Endothelial cell of umbilical vein (primary cell): ENCODE data around the gene SLAMF6.
"Not testable (repeated sequence)": the region's sequence is repeated elsewhere in the genome, so short reads cannot be mapped to it uniquely, and the experiment has no call there.

ENCODE experiments used
- POLR2A ChIP-seq: IDR thresholded peaks from 2 replicates; pipeline ENCODE4 v1.6.1; 2012; ENCODE audit warnings: low read depth, mild to moderate bottlenecking, control low read depth, low read length
- POLR2AphosphoS5 ChIP-seq: IDR thresholded peaks from 2 replicates; pipeline ENCODE4 v1.6.1; 2012; ENCODE audit warnings: low read depth, mild to moderate bottlenecking, control low read depth, low read length, moderate library complexity; ENCODE audit not compliant: insufficient read depth
- TF ChIP-seq, protein P1 (sequence below), 2 donors: IDR thresholded peaks; 1 replicate in 1 of 2; 2 replicates in 1 of 2; pipeline ENCODE4 v1.5.1; 2011; ENCODE audit warnings: low read length in 2 of 2, mild to moderate bottlenecking in 2 of 2, moderate library complexity in 2 of 2, control low read depth in 1 of 2, inconsistent platforms in 1 of 2, low read depth in 1 of 2; ENCODE audit not compliant: insufficient read depth in 1 of 2; ENCODE audit errors: extremely low read depth in 1 of 2

DNA sequence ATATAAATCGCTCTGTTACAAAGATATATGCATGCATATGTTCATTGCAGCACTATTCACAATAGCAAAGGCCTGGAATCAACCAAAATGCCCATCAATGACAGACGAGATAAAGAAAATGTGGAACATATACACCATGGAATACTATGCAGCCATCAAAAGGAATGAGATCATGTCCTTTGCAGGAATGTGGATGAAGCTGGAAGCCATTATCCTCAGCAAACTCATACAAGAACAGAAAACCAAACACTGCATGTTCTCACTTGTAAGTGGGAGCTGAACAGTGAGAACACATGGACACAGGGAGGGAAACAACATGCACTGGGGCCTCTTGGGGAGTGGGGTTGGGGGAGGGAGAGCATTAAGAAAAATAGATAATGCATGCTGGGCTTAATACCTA, 5.5 kb downstream of the SLAMF6 start:
- not testable (repeated sequence) for TF ChIP-seq POLR2A, POLR2AphosphoS5
- TF ChIP-seq, protein P1, sequence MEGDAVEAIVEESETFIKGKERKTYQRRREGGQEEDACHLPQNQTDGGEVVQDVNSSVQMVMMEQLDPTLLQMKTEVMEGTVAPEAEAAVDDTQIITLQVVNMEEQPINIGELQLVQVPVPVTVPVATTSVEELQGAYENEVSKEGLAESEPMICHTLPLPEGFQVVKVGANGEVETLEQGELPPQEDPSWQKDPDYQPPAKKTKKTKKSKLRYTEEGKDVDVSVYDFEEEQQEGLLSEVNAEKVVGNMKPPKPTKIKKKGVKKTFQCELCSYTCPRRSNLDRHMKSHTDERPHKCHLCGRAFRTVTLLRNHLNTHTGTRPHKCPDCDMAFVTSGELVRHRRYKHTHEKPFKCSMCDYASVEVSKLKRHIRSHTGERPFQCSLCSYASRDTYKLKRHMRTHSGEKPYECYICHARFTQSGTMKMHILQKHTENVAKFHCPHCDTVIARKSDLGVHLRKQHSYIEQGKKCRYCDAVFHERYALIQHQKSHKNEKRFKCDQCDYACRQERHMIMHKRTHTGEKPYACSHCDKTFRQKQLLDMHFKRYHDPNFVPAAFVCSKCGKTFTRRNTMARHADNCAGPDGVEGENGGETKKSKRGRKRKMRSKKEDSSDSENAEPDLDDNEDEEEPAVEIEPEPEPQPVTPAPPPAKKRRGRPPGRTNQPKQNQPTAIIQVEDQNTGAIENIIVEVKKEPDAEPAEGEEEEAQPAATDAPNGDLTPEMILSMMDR (IDR thresholded peaks at IDR 0.05; ENCODE audit: extremely low read depth in 1 of 2, insufficient read depth in 1 of 2, low read depth in 1 of 2, low read length in 2 of 2), result not testable (repeated sequence)
